H1 (cell line): Measurements from ENCODE around the gene FGGY. TPM values are rescaled to one million over a fixed set of nuclear protein-coding genes. Genes with fewer than 3 reads are reported as not detected.

ENCODE experiments used
- BCL11A ChIP-seq, 2 experiments: IDR thresholded peaks; one replicate each; pipeline ENCODE4 v1.6.1; 2011; ENCODE audit warnings: low read depth in 2 of 2, low read length in 2 of 2, mild to moderate bottlenecking in 2 of 2
- KDM1A ChIP-seq: fragments of 200-600, 300-600 bp; sonication (generic); IDR thresholded peaks from 2 replicates; pipeline ENCODE4 v1.7.1; 2016; ENCODE audit warnings: mild to moderate bottlenecking, low read length, borderline replicate concordance
- SIX5 ChIP-seq: IDR thresholded peaks from 2 replicates; pipeline ENCODE4 v1.6.1; 2011; ENCODE audit warnings: mild to moderate bottlenecking, low read depth, low read length
- TBP ChIP-seq: IDR thresholded peaks from 2 replicates; pipeline ENCODE4 v1.6.1; 2011; ENCODE audit warnings: low read depth, low read length, improper control_type of control experiment
- polyA plus RNA-seq, 7 experiments: library from polyadenylated mRNA; depleted of rRNA in 3 of 7; stranded (reverse) in 5 of 7; unstranded in 2 of 7; fragments of >200 nt in 5 of 7; fragments of 200-250 nt in 2 of 7; gene quantifications; 1 replicate in 5 of 7; 2 replicates in 1 of 7; 4 replicates in 1 of 7; pipeline versions ENCODE4 v1.2.1 to v1.2.3, GENCODE V29; 2011 to 2013; ENCODE audit warnings: missing spikeins in 2 of 7, mixed read lengths in 2 of 7
- total RNA-seq: library from RNA; stranded (reverse); fragmentation: NEBNext Ultra II Directional; extraction: Animal tissue kit (Norgen Biotek cat#: 25700); gene quantifications from 2 replicates; pipeline ENCODE4 v1.2.1, GENCODE V29; 2021

The FGGY gene
- total and polyA plus RNA-seq, 2 of the 8 experiments (the other 6 are each of a cell fraction or from before 2014, with no cell fraction given) = 10.3 to 12.5 TPM

- TF ChIP-seq TBP (no peak), SIX5 (no peak), KDM1A (no peak), BCL11A (IDR thresholded peaks at IDR 0.05; ENCODE audit: low read depth in 2 of 2, low read length in 2 of 2) (no peak)
- TF ChIP-seq, all 59 proteins: peak for 0
These were observed 387.8 kb downstream of the FGGY start (continued) for GRCh38 chr1:59684698-59685097.
